Measurements from ENCODE around the gene MRGPRF.

MRGPRF gene

GRCh38 chr11:69053546-69054396, 40.7 kb upstream of the MRGPRF start:
- H3K9me3 ChIP-seq (ENCODE audit: insufficient read depth, low read depth, low read length): no peaks in the 10 kb centered on the region
- H2AFZ ChIP-seq (ENCODE audit: low read length): no peak overlapping the region
- no peaks in the 10 kb centered on the region for H3K27me3 ChIP-seq (ENCODE audit: insufficient read depth, low read length, poor library complexity, severe bottlenecking)
- H3K4me2 ChIP-seq (ENCODE audit: low read depth, low read length, poor library complexity, severe bottlenecking): peak overlapping the region; percentile 87
- no peak overlapping the region for H3K4me3 ChIP-seq (ENCODE audit: low read length, poor library complexity, severe bottlenecking)
- H3K9me2 ChIP-seq (replicated peaks; ENCODE audit: low read depth, low read length): no peaks in the 10 kb centered on the region
- TF ChIP-seq EZH2phosphoT487 (IDR thresholded peaks at IDR 0.05; ENCODE audit: borderline replicate concordance) (no peak), CTCF (conservative IDR thresholded peaks at IDR 0.05; ENCODE audit: low read length) (no peak)
- H3K79me2 ChIP-seq (ENCODE audit: insufficient read depth, low read length): peaks cover 78% of the 10 kb centered on the region
- H3F3A ChIP-seq (ENCODE audit: low read depth): no peaks in the 10 kb centered on the region
- H4K20me1 ChIP-seq (ENCODE audit: insufficient read depth, low read length, poor library complexity, severe bottlenecking): peaks cover 39% of the 10 kb centered on the region
- no peak overlapping the region for H3K9ac ChIP-seq (ENCODE audit: low read depth, low read length, poor library complexity, severe bottlenecking)
- H3K36me3 ChIP-seq (ENCODE audit: insufficient read depth, low read length): peaks cover 3% of the 10 kb centered on the region; the same call in 1 of the 2 replicates
- peaks cover 68% of the 10 kb centered on the region for H3K4me1 ChIP-seq (ENCODE audit: insufficient read depth, low read length, poor library complexity, severe bottlenecking)

DNA sequence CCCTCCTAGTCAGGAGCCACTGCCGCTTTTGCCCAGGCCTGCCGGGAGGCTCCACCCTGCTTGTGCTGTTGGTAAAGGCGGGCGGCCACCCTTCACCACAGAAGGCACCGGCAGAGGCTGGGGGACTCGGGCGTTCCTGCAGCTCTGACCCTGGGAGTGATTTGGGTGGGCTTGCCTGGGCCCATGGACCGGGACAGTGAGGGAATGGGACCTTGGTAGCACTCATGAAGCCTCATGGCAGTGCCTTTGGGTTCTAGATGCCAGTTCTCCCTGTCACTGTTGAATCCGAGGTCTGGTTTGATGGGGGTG, 40.1 kb upstream of the MRGPRF start:
- H3K4me1 ChIP-seq (ENCODE audit: insufficient read depth, low read length, poor library complexity, severe bottlenecking): peaks cover 67% of the 10 kb centered on the region
- H3K27me3 ChIP-seq (ENCODE audit: insufficient read depth, low read length, poor library complexity, severe bottlenecking): no peaks in the 10 kb centered on the region
- peak overlapping the region; percentile 86 for H3K4me3 ChIP-seq (ENCODE audit: low read length, poor library complexity, severe bottlenecking)
- no peaks in the 10 kb centered on the region for H3K9me2 ChIP-seq (replicated peaks; ENCODE audit: low read depth, low read length)
- no peaks in the 10 kb centered on the region for H3K9me3 ChIP-seq (ENCODE audit: insufficient read depth, low read depth, low read length)
- H3K9ac ChIP-seq (ENCODE audit: low read depth, low read length, poor library complexity, severe bottlenecking): peak overlapping the region; percentile 66
- H3K4me2 ChIP-seq (ENCODE audit: low read depth, low read length, poor library complexity, severe bottlenecking): peak overlapping the region; percentile 87
- H3K79me2 ChIP-seq (ENCODE audit: insufficient read depth, low read length): peaks cover 78% of the 10 kb centered on the region
- H4K20me1 ChIP-seq (ENCODE audit: insufficient read depth, low read length, poor library complexity, severe bottlenecking): peaks cover 39% of the 10 kb centered on the region
- no peak overlapping the region for H2AFZ ChIP-seq (ENCODE audit: low read length)
- peaks cover 3% of the 10 kb centered on the region; the same call in 1 of the 2 replicates for H3K36me3 ChIP-seq (ENCODE audit: insufficient read depth, low read length)
- no peaks in the 10 kb centered on the region for H3F3A ChIP-seq (ENCODE audit: low read depth)
- TF ChIP-seq CTCF (conservative IDR thresholded peaks at IDR 0.05; ENCODE audit: low read length) (no peak), EZH2phosphoT487 (IDR thresholded peaks at IDR 0.05; ENCODE audit: borderline replicate concordance) (no peak)

DNA sequence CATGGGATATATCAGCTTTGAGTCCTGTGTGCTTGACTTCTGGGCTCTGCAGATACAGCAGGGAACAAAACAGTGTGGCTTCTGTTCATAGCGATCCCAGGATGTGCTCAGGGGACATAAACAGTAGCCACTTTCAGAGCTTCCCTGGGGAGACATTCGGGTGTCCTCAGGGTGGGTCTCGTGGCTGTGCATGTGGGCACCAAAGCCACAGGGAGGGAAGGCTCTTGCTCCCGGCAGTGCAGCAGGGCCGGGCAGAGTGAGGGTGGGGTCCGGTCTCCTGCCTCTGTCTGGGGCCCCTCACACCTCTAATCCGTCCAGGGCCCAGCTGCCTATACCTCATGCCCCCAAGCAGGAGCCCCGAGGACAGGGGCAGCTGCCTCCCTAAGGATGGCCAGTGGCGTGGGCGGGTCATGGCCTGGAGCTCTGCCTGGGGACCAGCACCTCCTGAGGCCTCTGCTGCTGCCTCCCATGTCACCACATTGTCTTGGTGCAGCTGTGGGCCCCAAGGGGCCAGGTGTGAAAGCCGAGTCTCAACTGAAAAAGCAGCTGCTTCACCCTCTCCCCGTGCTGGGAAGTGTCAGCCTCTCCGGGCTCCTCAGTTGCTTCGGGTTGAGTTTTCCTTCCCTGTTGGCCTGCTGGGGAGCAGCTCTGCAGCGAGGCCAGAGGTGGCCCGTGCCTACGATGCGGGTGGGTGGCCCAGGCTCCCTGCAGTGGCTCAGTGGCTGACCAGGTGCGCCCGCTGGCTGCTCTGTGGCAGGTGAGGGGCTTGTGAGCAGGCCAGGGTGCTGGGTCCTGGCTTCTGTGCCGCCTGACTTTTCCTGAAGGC, 39.5 kb upstream of the MRGPRF start:
- no peak overlapping the region for H2AFZ ChIP-seq (ENCODE audit: low read length)
- no peak for TF ChIP-seq EZH2phosphoT487 (IDR thresholded peaks at IDR 0.05; ENCODE audit: borderline replicate concordance)
- TF ChIP-seq CTCF (conservative IDR thresholded peaks at IDR 0.05; ENCODE audit: low read length): no peak
- H3K4me3 ChIP-seq (ENCODE audit: low read length, poor library complexity, severe bottlenecking): peak overlapping the region; percentile 86
- peak overlapping the region; percentile 66 for H3K9ac ChIP-seq (ENCODE audit: low read depth, low read length, poor library complexity, severe bottlenecking)
- no peaks in the 10 kb centered on the region for H3K9me2 ChIP-seq (replicated peaks; ENCODE audit: low read depth, low read length)
- no peaks in the 10 kb centered on the region for H3K27me3 ChIP-seq (ENCODE audit: insufficient read depth, low read length, poor library complexity, severe bottlenecking)
- peaks cover 35% of the 10 kb centered on the region for H4K20me1 ChIP-seq (ENCODE audit: insufficient read depth, low read length, poor library complexity, severe bottlenecking)
- no peaks in the 10 kb centered on the region for H3K9me3 ChIP-seq (ENCODE audit: insufficient read depth, low read depth, low read length)
- peaks cover 63% of the 10 kb centered on the region for H3K4me1 ChIP-seq (ENCODE audit: insufficient read depth, low read length, poor library complexity, severe bottlenecking)
- peak overlapping the region; percentile 87 for H3K4me2 ChIP-seq (ENCODE audit: low read depth, low read length, poor library complexity, severe bottlenecking)
- peaks cover 72% of the 10 kb centered on the region for H3K79me2 ChIP-seq (ENCODE audit: insufficient read depth, low read length)
- H3K36me3 ChIP-seq (ENCODE audit: insufficient read depth, low read length): peaks cover 3% of the 10 kb centered on the region; the same call in 1 of the 2 replicates
- no peaks in the 10 kb centered on the region for H3F3A ChIP-seq (ENCODE audit: low read depth)

All from Loucy (cell line).